Gastrocnemius medialis (tissue), 4 donors: ENCODE measurements around the gene FRG2.
"Not testable (repeated sequence)": the region's sequence is repeated elsewhere in the genome, so short reads cannot be mapped to it uniquely, and the experiment has no call there.

ENCODE experiments used
- CTCF ChIP-seq, 5 experiments: fragments of 450-650 bp in 3 of 5; fragments of 200-600 bp in 2 of 5; sonication (generic) in 2 of 5; IDR thresholded peaks in 4 of 5; conservative IDR thresholded peaks in 1 of 5; 1 replicate in 4 of 5; 2 replicates in 1 of 5; pipeline ENCODE4 v1.5.1; 2016 to 2019; ENCODE audit warnings: antibody characterized with exemption in 5 of 5, mild to moderate bottlenecking in 3 of 5, moderate library complexity in 3 of 5
- POLR2A ChIP-seq, 2 donors: fragments of 450-650 bp; IDR thresholded peaks; one replicate each; pipeline ENCODE4 v1.6.1; 2017; ENCODE audit warnings: antibody characterized with exemption in 2 of 2, mild to moderate bottlenecking in 2 of 2, moderate library complexity in 2 of 2

DNA sequence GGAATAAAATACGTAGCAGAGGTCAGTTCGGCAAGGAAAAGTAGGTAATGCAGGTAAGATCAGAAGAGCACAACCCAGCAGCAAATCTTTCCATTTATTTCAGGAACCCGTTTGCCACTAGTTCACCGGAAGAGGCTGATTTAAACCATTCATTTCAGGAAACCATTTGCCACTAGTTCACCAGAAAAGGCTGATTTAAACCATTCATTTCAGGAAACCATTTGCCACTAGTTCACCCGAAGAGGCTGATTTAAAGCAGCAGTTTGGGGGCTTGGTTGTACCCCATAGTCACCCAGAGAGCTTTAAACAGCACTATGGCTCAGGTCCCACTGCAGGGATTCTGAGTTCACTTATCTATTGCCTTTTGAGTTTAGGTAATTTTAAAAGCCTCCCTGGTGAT, 4.2 kb upstream of the FRG2 start:
- TF ChIP-seq CTCF (IDR thresholded peaks at IDR 0.05 in 4 of 5, conservative IDR thresholded peaks at IDR 0.05 in 1 of 5); POLR2A (IDR thresholded peaks at IDR 0.05): not testable (repeated sequence)
